Activated naive CD4-positive, alpha-beta T cell treated with anti-CD3 and anti-CD28 coated beads, Interleukin-2, amount 50 U/mL, for 24 hours (primary cell): ENCODE measurements around the gene TFAP2C.
"Not testable (repeated sequence)": the region's sequence is repeated elsewhere in the genome, so short reads cannot be mapped to it uniquely, and the experiment has no call there.

Source experiments
- H3K27ac Mint-ChIP-seq: one replicate; pipeline ENCODE4 v1.8.0; 2021; ENCODE audit warnings: mild to moderate bottlenecking, mixed read lengths
- H3K27me3 Mint-ChIP-seq: one replicate; pipeline ENCODE4 v1.8.0; 2021; ENCODE audit warnings: mixed read lengths
- H3K36me3 Mint-ChIP-seq: one replicate; pipeline ENCODE4 v1.8.0; 2021; ENCODE audit warnings: mixed read lengths
- H3K4me1 Mint-ChIP-seq: one replicate; pipeline ENCODE4 v1.8.0; 2021; ENCODE audit warnings: mixed read lengths
- H3K4me3 Mint-ChIP-seq: one replicate; pipeline ENCODE4 v1.8.0; 2021; ENCODE audit warnings: mild to moderate bottlenecking, mixed read lengths
- H3K9me3 Mint-ChIP-seq: one replicate; pipeline ENCODE4 v1.8.0; 2021; ENCODE audit warnings: mixed read lengths

TFAP2C gene

GRCh38 chr20:56606174-56606945, 22.7 kb upstream of the TFAP2C start:
- H3K27ac Mint-ChIP-seq, result no peak overlapping the region
- H3K36me3 Mint-ChIP-seq, result no peaks in the 10 kb centered on the region
- H3K4me1 Mint-ChIP-seq, result no peaks in the 10 kb centered on the region
- H3K9me3 Mint-ChIP-seq, result no peaks in the 10 kb centered on the region
- H3K4me3 Mint-ChIP-seq, result no peak overlapping the region
- H3K27me3 Mint-ChIP-seq, result peaks cover 2% of the 10 kb centered on the region

DNA sequence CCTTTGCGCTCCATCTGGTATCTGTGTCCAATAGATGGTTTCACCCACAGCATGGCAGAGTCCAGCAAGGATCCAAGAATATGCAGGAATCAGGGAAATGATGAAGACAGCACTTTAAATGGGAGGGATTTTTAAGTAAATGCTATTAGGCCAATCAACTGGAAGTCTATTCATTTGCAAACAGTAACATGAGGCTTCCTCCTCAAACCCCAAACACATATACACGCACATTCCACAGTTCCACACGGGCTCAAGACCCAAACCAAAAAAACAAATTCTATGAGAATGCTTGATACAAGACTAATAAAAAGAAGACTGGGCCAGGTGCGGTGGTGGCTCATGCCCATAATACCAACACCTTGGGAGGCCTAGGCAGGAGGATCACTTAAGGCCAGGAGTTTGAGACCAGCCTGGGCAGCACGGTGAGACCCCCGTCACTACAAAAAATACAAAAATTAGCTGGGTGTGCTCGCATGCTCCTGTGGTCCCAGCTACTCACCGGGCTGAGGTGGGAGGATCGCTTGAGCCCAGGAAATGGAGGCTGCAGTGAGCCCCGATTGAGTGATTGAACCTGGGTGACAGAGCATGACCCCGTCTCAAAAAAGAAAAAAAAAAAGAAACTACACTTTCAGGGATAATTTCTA, 21.9 kb upstream of the TFAP2C start:
- Mint-ChIP-seq H3K4me3 (no peak overlapping the region), H3K27me3 (peaks cover 2% of the 10 kb centered on the region), H3K27ac (no peak overlapping the region), H3K36me3 (no peaks in the 10 kb centered on the region), H3K4me1 (no peaks in the 10 kb centered on the region), H3K9me3 (no peaks in the 10 kb centered on the region)

- no peaks in the 10 kb centered on the region for H3K9me3 Mint-ChIP-seq
- H3K4me3 Mint-ChIP-seq, result no peak overlapping the region
- no peak overlapping the region for H3K27ac Mint-ChIP-seq
- H3K4me1 Mint-ChIP-seq, result no peaks in the 10 kb centered on the region
- H3K36me3 Mint-ChIP-seq, result no peaks in the 10 kb centered on the region
- no peaks in the 10 kb centered on the region for H3K27me3 Mint-ChIP-seq
Observed at GRCh38 chr20:56608376-56608775, 20.7 kb upstream of the TFAP2C start.

- Mint-ChIP-seq H3K4me1 (no peaks in the 10 kb centered on the region), H3K4me3 (no peak overlapping the region), H3K27ac (no peak overlapping the region), H3K9me3 (no peaks in the 10 kb centered on the region), H3K36me3 (no peaks in the 10 kb centered on the region), H3K27me3 (no peaks in the 10 kb centered on the region)
Observed at GRCh38 chr20:56609321-56609720, 19.8 kb upstream of the TFAP2C start.

DNA sequence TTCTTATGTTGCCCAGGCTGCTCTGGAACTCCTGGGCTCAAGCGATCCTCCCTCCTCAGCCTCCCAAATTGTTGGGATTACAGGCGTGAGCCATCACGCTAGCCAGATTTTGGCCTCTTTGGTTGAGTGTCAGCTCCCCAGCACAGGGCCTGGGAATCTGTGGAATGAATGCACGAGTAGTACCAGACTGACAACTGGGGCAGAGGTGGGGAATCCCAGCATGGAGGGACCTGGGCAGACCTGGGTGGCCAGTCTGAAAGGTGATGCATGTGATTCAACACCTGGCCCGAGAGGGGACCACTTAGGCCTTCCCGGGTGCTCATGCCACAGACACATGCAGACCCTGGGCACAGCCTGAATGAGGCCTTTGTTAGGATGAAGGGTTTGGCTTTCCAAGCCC, 19.0 kb upstream of the TFAP2C start:
- H3K9me3 Mint-ChIP-seq, result no peaks in the 10 kb centered on the region
- no peak overlapping the region for H3K27ac Mint-ChIP-seq
- H3K4me3 Mint-ChIP-seq, result no peak overlapping the region
- H3K27me3 Mint-ChIP-seq, result no peaks in the 10 kb centered on the region
- H3K4me1 Mint-ChIP-seq, result no peaks in the 10 kb centered on the region
- H3K36me3 Mint-ChIP-seq, result no peaks in the 10 kb centered on the region

- no peak overlapping the region for H3K4me3 Mint-ChIP-seq
- no peaks in the 10 kb centered on the region for H3K36me3 Mint-ChIP-seq
- no peak overlapping the region for H3K27ac Mint-ChIP-seq
- H3K4me1 Mint-ChIP-seq, result no peaks in the 10 kb centered on the region
- H3K9me3 Mint-ChIP-seq, result no peaks in the 10 kb centered on the region
- H3K27me3 Mint-ChIP-seq, result no peaks in the 10 kb centered on the region
Observed at GRCh38 chr20:56614196-56614595, 14.9 kb upstream of the TFAP2C start.

- H3K27me3 Mint-ChIP-seq, result peaks cover 3% of the 10 kb centered on the region
- no peaks in the 10 kb centered on the region for H3K36me3 Mint-ChIP-seq
- no peaks in the 10 kb centered on the region for H3K4me1 Mint-ChIP-seq
- H3K27ac Mint-ChIP-seq, result no peak overlapping the region
- no peak overlapping the region for H3K4me3 Mint-ChIP-seq
- no peaks in the 10 kb centered on the region for H3K9me3 Mint-ChIP-seq
Observed at GRCh38 chr20:56616716-56617115, 12.4 kb upstream of the TFAP2C start.

DNA sequence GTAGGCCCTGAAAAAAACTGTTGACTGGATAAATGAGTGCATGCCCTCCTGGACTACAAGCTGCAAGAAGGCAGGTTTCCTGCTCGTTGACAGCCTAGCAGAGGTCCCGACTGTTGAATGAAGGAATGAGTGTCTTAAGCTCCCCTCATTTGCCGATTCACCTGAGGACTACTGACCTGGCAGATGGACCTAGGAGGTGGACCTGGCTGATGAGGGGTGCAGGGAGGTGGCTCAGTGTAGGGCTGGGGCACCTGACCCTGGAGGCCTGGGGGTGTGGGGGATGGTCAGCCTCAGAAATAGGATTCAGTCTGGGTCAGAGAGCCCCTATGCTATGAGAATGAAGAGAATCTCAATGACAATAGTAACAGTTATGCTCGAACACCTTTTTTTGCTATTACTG, 11.6 kb upstream of the TFAP2C start:
- H3K4me1 Mint-ChIP-seq, result no peaks in the 10 kb centered on the region
- no peak overlapping the region for H3K27ac Mint-ChIP-seq
- H3K36me3 Mint-ChIP-seq, result no peaks in the 10 kb centered on the region
- H3K9me3 Mint-ChIP-seq, result no peaks in the 10 kb centered on the region
- H3K27me3 Mint-ChIP-seq, result peaks cover 5% of the 10 kb centered on the region
- H3K4me3 Mint-ChIP-seq, result no peak overlapping the region

DNA sequence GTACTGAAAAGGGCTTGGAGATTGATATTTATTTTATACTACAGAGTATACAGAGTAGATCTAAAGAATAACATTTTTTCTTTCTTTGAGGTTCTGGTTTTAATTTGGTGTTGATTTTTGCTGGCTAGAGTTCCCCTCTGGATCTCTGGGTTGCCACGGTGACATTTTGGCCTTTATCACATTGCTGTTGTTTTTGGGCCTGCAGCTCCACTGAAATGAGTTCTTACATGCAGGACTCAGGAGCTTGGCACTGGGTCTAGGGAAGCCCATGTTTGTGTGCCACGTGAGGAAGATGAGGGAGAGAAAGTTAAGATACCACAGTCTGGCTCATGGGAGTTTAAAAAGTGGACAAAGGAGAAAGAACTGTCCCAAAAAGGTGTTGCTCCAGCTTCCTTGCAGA, 7.4 kb upstream of the TFAP2C start:
- no peak overlapping the region for H3K4me3 Mint-ChIP-seq
- H3K27ac Mint-ChIP-seq, result no peak overlapping the region
- no peaks in the 10 kb centered on the region for H3K9me3 Mint-ChIP-seq
- H3K27me3 Mint-ChIP-seq, result peaks cover 16% of the 10 kb centered on the region
- no peaks in the 10 kb centered on the region for H3K36me3 Mint-ChIP-seq
- H3K4me1 Mint-ChIP-seq, result no peaks in the 10 kb centered on the region

DNA sequence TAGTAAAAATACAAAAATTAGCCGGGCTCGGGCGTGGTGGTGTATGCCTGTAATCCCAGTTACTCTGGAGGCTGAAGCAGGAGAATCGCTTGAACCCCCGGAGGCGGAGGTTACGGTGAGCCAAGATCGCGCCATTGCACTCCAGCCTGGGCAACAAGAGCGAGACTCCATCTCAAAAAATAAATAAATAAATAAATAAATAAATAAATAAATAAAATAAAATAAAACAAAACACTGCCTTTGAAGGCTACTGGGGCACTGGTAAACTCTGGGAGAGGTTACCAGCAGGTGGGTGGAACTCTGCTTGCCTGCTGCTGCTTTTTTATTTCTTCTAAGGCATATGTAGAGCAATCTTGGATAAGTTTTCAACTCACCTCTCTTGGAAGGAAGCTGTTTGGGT, 5.2 kb upstream of the TFAP2C start:
- not testable (repeated sequence) for H3K9me3 Mint-ChIP-seq, H3K4me1 Mint-ChIP-seq, H3K27ac Mint-ChIP-seq, H3K4me3 Mint-ChIP-seq, H3K36me3 Mint-ChIP-seq
- H3K27me3 Mint-ChIP-seq, result peaks cover 25% of the 10 kb centered on the region

DNA sequence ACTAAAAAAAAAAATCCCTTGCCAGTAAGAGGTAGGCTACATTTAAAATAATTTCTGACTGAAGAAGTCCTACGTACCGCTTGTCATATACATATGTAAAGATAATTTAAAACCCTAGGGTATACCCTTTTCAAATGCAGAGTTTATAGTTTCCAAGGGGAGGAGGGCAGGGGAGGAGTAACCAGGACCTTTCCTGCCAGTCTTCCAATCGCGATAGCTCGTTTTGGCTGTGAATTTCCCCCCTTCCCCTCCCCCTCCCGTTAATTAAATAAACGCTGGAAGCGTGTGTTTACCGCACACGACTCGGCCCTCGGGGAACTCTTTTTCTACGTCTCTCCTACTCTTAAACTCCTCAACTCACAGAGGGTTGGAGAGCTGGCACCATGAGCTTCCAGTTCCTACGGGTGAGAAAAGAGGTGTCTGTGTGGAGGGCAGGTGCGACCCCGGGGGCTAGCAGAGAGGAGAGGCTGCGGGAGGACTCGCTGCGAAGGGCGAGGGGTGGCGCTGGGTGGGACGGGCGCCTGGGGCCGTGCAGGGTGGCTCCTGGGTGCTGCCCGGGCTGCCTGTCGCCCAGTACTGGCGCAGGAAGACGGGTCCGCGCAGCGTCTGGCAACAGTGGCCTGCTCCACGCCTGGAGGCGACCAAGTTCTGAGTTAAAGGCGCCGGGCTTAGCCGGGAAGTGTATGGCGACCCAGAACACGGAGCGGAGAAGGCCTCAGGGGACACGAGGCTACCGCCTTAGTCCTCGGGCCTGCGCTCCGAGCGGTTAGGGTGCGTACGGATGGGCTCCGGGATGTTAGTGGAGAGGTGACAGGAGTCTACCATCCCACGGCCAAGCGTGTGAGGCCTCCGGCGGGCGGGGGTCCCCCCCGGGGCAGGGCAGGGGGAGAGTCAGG, 4.1 kb upstream of the TFAP2C start:
- H3K27me3 Mint-ChIP-seq, result peaks cover 26% of the 10 kb centered on the region
- H3K27ac Mint-ChIP-seq, result no peak overlapping the region
- H3K36me3 Mint-ChIP-seq, result no peaks in the 10 kb centered on the region
- no peak overlapping the region for H3K4me3 Mint-ChIP-seq
- no peaks in the 10 kb centered on the region for H3K9me3 Mint-ChIP-seq
- H3K4me1 Mint-ChIP-seq, result peaks cover 10% of the 10 kb centered on the region

DNA sequence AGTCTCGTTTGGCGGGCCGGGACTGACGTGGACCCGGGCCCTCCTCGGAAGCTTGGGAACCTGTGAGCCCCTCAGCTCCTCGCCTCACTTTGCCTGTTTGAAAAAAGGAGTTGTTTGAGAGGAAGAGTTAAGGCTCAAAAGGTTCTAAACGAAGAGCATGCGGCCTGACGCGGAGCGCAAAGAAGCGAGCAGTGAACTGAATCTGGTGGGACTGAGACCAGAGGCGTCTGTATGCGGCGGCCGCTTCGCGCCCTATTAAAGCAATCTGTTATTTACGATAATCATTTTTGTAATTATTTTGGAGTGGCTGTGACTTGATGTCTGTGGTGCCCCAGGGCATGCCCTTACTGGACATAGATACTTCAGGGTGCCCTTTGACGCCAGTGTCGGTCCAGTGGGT, 3.3 kb upstream of the TFAP2C start:
- H3K36me3 Mint-ChIP-seq, result no peaks in the 10 kb centered on the region
- H3K27me3 Mint-ChIP-seq, result peaks cover 24% of the 10 kb centered on the region
- no peaks in the 10 kb centered on the region for H3K9me3 Mint-ChIP-seq
- H3K27ac Mint-ChIP-seq, result no peak overlapping the region
- H3K4me3 Mint-ChIP-seq, result no peak overlapping the region
- H3K4me1 Mint-ChIP-seq, result peaks cover 10% of the 10 kb centered on the region

DNA sequence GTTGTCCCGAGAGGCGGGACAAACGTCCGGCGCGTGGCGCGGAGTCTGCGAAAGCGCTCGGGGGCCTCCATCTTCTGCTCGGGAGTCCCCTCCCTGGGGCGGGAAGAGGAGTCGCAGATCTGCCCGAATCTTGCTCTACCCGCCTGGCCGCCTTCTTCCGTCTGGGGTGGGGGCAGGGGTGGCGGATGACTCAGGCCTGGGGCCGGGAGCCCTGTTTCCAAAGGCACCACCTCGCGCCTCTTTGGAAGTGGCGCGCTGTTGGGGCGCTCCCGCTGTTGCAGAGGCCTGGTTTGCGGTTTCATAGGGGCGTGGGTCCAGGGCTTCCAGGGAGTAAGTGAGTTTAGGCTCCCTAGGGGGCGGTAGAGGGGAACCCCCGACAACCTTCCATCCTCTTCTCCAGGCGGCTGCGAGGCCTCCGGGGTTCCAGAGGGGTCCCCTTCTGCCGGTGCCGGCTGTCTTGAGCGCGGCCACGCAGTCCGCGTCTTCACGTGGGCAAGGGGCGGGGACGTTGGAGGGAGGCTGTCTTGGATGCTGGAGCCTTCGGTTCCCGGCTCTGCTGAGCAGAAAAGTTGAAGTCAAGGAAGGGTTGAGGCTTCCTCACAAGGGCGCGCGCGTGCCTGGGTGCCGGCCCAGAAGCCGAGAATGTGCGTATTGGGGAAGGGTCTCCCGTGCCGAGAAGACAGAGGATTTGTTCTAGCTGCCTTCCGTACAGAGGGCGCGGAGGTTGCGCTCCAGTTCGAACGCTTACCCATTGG, 2.6 kb upstream of the TFAP2C start:
- H3K27me3 Mint-ChIP-seq, result peaks cover 26% of the 10 kb centered on the region
- H3K36me3 Mint-ChIP-seq, result no peaks in the 10 kb centered on the region
- H3K27ac Mint-ChIP-seq, result no peak overlapping the region
- H3K9me3 Mint-ChIP-seq, result no peaks in the 10 kb centered on the region
- no peak overlapping the region for H3K4me3 Mint-ChIP-seq
- peaks cover 10% of the 10 kb centered on the region for H3K4me1 Mint-ChIP-seq

- peak overlapping the region; percentile 67 for H3K4me3 Mint-ChIP-seq
- no peaks in the 10 kb centered on the region for H3K9me3 Mint-ChIP-seq
- H3K27me3 Mint-ChIP-seq, result peaks cover 32% of the 10 kb centered on the region
- no peak overlapping the region for H3K27ac Mint-ChIP-seq
- H3K36me3 Mint-ChIP-seq, result no peaks in the 10 kb centered on the region
- H3K4me1 Mint-ChIP-seq, result peaks cover 16% of the 10 kb centered on the region
Observed at GRCh38 chr20:56627122-56628014, 1.7 kb upstream of the TFAP2C start.
